PC-9 (cell line): Measurements from ENCODE around the gene WNK2.
"Not testable (repeated sequence)": the region's sequence is repeated elsewhere in the genome, so short reads cannot be mapped to it uniquely, and the experiment has no call there.

Source experiments
- CTCF ChIP-seq: fragments of 200-600 bp; sonication (generic); conservative IDR thresholded peaks from 2 replicates; pipeline ENCODE4 v1.6.1; 2017; ENCODE audit warnings: mixed run types, antibody characterized with exemption, mild to moderate bottlenecking, moderate library complexity
- EZH2 ChIP-seq: fragments of 200-600 bp; sonication (generic); IDR thresholded peaks from 2 replicates; pipeline ENCODE4 v1.8.0; 2017; ENCODE audit warnings: antibody characterized with exemption, low read depth

- not testable (repeated sequence) for TF ChIP-seq CTCF, EZH2
These were observed 182.5 kb downstream of the WNK2 start for GRCh38 chr9:93366486-93366885.
